ENCODE results near the gene CAMK1D.

DNA sequence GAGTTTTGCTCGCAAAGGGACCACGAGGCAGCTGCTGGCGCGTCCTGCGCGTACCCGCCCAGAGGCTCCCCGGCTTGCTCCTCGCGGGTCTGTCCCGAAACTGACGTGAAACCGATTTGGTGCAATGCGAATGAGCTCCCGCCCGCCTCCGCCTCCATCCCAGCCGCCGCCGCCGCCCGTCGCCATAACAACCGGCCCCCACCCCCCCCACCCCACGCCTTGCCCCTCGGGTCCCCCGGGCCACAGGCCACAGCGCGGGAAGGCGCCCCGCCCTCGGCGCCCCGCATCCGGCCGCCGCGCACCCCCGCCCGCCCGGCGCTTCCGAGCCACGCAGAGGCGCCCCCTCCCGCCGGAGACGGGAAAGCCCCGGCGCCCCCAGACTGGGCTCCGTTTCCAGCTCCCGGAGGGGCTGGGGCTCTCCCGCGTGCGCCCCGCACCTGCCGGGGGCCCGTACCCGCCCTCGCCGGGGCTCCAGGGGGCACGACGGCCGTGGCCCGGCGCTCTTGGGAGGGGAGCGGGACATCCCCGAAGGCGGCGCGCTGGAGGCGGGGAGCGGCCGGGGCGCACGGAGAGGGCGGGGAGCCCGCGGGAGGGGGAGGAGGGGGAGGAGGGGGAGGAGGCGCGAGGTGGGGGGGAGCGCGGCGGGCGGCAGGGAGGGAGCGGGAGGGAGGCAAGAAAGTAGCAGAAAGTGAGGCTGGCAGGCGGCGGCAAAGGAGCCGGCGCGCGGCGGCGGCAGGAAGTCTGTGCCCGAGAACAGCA is at the start of gene CAMK1D:
- no peak for TF ChIP-seq ZNF701 (tag by site-specific recombination; IDR thresholded peaks at IDR 0.05)
- TF ChIP-seq, protein P1, sequence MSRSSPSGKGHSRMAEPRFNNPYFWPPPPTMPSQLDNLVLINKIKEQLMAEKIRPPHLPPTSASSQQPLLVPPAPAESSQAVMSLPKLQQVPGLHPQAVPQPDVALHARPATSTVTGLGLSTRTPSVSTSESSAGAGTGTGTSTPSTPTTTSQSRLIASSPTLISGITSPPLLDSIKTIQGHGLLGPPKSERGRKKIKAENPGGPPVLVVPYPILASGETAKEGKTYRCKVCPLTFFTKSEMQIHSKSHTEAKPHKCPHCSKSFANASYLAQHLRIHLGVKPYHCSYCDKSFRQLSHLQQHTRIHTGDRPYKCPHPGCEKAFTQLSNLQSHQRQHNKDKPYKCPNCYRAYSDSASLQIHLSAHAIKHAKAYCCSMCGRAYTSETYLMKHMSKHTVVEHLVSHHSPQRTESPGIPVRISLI (tag by site-specific recombination; IDR thresholded peaks at IDR 0.05): no peak
- TF ChIP-seq, protein P2, sequence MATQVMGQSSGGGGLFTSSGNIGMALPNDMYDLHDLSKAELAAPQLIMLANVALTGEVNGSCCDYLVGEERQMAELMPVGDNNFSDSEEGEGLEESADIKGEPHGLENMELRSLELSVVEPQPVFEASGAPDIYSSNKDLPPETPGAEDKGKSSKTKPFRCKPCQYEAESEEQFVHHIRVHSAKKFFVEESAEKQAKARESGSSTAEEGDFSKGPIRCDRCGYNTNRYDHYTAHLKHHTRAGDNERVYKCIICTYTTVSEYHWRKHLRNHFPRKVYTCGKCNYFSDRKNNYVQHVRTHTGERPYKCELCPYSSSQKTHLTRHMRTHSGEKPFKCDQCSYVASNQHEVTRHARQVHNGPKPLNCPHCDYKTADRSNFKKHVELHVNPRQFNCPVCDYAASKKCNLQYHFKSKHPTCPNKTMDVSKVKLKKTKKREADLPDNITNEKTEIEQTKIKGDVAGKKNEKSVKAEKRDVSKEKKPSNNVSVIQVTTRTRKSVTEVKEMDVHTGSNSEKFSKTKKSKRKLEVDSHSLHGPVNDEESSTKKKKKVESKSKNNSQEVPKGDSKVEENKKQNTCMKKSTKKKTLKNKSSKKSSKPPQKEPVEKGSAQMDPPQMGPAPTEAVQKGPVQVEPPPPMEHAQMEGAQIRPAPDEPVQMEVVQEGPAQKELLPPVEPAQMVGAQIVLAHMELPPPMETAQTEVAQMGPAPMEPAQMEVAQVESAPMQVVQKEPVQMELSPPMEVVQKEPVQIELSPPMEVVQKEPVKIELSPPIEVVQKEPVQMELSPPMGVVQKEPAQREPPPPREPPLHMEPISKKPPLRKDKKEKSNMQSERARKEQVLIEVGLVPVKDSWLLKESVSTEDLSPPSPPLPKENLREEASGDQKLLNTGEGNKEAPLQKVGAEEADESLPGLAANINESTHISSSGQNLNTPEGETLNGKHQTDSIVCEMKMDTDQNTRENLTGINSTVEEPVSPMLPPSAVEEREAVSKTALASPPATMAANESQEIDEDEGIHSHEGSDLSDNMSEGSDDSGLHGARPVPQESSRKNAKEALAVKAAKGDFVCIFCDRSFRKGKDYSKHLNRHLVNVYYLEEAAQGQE (tag by site-specific recombination; IDR thresholded peaks at IDR 0.05): no peak
- 0 out of 2 replicates have a peak, but pooled peaks have one; percentile 7 for TF ChIP-seq ZNF335 (tag by site-specific recombination; conservative IDR thresholded peaks at IDR 0.05)
- no peak for TF ChIP-seq SP2 (tag by site-specific recombination; IDR thresholded peaks at IDR 0.05)
- no peak for TF ChIP-seq ZBTB20 (tag by site-specific recombination; IDR thresholded peaks at IDR 0.05)

Measured in HEK293 (cell line).